HG03108 (cell line): ENCODE measurements around the gene PTK6.

Experiments
- ATAC-seq: cut with Tn5 transposase; IDR thresholded peaks from one replicate; pipeline ENCODE4 v1.9.1; 2021; ENCODE audit warnings: moderate library complexity; ENCODE audit not compliant: unreplicated experiment

Gene PTK6

DNA sequence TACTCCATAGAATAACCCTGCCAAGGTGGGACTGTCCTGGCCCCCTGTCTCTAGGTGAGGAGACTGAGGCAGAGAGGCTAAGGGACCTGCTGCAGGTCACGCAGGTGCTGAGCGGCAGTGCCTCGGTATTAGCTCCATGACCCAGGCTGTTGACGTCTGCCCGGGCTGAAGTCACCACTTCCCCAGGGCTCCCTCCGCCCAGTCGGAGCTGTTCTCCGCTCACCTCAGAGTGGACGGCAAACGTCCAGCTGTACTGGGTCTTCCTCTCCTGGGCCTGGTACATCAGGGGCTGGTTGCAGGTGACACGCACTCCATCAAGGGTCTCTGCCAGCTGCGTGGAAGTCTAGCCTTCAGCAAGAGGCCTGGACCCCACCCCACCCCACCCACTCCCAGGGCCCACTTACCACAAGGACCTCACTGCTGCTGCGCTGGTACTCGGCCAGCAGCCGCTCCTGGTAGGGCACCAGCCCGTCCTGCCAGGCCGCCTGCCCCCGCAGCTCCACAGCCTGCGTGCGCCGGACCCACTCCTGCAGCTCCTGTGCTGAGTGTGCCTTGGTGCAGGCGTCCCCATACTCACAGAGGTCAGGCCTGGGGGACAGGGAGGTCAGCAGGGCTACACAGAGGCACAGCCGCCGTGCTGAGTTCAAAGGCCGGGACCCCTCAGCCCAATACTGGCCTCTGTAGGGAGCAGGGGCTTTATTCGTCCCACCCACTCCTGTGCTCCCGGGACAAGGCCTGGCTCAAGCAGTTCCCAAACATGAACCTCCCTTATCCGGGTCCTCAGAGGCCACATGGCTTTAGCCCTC, 33.3 kb upstream of the PTK6 start:
- no peak for ATAC-seq

DNA sequence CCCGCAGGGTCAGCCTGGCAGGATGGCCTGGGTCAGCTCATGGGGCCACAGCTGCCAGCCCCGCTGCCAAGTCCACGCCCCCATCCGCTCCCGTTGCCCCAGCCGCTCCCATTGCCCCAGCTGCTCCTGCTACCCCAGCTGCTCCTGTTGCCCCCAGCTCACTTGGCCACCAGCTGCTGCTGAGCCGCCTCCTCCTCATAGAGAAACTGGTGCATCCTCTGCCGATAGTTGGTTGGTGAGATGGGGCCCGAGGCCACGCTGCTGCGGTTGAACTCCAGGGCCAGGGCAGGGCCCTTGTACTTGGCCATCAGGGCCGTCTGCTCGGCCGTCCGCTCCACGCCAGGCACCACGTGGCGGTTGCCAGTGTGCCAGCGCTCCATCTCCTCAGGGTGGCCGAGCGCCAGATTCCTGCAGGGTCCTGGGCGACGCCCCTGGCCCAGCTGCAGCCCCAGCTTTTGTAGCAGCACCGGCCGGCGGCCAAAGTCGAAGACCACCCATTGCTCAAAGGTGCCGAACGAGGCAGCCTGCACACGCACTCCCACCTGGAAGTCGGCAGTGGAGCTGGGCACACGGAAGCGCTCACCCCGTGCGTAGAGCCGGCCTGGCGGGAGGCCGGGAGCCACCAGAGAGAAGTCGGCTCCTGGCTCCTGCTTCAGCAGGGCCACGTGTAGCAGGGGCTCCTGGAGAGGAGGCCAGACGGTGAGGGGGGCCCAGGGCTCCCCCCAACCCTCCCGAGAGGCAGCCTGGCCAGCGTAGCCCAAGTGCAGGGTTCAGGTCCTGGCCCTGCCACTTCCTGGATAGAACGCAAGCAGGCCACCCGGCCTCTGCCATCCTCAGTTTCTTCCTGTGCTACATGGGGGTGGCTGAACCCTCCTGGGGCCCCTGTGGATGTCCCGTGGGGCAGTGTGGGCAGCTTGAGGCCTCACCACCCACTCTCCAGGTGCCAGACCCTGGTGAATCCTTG, 32.1 kb upstream of the PTK6 start:
- no peak for ATAC-seq

DNA sequence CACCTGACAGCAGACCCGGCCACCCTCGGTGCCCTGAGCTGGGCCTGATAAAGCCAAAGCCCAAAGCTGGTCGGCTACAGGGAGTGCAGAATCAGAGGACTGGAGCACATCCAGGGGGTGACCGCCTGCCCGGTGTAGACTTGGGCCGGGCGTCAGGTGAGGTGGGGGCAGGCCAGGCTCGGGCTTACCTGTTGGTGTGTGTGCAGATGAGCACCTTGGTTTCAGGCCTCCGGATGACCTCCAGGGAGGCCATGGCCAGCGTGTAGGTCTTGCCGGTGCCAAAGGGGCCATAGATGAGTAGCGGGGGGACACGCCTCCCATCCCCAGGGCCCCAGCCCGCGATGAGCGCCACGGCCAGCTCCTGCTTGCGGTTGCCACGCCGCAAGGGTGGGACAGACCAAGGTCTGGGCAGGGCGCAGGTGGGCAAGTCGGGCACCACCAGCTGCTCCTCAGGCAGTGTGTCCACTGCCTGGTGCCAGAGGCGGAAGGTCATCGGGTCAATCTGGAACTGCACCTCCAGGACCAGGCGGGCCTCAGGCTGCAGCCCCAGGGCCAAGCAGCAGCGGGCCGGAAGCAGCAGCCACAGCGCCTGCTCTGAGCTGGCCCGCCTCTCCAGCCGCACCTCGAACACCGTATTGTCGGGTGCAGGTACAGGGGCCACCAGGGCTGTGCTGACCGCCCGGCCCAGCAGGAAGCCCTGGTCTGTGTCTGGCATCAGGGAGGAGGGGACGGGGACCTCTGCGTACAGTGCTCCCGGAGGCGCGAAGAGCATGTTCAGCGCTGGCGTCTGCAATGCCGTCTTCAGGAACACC, 31.2 kb upstream of the PTK6 start:
- ATAC-seq, result no peak

DNA sequence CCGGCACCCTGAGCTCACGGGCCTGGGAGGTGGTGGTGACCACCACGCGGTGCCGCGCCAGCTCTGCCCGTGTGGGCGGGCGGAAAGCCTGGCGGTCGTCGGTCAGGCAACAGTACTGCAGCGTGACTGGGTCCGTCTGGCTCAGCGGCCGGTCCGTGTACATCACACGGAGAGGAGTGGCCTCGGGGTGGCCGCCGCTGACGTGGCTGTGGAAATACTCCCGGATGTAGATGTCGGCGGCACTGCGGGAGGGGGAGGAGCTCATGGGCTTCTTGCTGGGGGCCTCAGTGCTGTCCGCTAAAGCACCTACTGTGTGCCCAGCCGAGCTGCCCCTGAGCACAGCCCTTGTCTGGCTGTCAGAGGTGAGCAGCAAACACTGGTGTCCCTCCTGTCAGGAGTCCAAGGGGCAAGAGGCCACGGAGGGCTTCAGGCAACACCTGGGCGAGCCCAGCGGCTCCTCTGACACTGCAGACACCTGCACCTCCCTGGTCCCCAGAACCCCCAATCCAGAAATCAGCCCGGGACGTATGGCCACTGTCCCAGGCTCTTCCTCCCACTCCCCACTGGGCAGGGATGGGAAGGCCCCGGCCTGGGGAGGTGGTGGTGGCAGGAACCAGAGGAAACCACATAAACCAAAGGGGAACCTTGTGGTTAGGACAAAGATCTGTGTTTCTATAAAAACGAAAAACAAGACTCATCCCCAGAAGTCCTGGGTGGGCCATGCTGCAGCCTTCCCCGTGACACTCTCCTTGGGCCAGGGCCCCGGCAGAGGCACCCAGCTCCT, 30.4 kb upstream of the PTK6 start:
- ATAC-seq, result peak; percentile 59

DNA sequence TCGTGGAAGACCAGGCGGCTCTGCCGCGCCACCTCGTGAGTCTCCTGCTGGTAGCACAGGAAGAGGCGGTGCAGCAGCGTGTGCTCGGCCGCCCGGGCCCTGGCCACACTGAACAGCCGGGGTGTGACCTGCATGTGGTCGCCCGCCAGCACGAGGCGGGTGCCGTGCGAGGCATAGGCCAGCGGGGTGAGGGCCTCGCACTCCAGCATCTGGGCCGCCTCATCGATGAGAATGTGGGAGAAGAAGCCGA, 29.9 kb upstream of the PTK6 start:
- no peak for ATAC-seq

DNA sequence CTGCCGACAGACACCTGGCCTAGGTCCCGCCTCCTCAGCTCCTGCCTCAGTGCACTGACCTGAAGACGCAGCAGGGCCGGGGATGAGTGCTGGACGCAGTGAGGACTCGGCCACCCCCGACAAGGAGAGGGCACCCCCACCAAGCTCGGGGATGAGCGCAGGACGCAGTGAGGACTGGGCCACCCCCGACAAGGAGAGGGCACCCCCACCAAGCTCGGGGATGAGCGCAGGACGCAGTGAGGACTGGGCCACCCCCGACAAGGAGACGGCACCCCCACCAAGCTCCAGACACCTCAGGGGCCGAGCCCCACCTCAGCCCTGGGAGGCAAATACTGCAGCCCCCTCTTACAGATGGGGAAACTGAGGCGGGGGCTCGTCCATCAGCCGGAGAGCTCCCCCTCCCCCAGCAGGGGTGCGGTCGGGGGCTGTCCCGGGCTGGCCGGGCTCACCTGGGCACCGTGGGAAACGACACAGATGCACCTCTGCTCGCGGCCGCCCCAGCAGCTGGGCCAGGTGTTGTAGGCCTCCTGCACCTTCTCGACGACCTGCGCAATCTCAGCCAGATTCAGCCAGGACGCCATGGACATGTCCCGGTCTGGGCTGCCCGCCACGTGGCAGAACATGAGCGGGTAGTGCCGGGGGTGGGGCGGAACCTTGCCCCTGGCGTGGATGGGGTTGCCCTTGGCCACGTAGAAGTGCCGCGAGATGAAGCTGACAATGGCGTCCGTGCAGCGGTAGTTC, 29.4 kb upstream of the PTK6 start:
- no peak for ATAC-seq

DNA sequence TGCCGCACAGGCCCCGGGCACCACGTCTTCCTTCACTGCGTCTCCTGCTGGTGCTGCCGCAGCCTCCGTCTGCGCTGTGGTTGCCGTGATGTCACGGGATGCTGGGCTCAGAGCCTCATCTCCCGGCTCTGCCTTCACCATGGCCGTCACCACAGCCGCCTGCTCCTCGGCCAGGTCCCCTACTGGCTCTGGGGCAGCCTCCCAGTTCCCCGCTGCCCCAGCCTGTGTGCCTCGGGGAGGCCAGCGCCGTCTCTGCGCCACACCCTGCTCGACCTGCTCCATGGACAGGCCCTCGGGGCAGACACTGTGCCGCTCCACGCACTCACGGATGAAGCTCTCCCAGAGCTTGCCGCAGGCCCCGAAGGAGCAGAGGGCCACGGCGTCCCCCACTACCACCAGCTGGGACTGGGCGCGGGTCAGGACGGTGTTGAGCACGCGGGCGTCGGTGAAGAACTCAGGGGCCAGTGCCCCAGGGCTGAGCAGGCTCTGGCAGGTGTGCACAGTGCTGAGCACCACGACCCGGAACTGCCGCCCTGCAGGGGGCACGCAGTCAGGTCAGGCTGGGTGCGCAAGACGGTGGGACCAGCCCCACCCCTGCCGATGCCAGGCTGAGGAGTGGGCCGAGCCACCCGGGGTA, 28.6 kb upstream of the PTK6 start:
- ATAC-seq, result no peak

DNA sequence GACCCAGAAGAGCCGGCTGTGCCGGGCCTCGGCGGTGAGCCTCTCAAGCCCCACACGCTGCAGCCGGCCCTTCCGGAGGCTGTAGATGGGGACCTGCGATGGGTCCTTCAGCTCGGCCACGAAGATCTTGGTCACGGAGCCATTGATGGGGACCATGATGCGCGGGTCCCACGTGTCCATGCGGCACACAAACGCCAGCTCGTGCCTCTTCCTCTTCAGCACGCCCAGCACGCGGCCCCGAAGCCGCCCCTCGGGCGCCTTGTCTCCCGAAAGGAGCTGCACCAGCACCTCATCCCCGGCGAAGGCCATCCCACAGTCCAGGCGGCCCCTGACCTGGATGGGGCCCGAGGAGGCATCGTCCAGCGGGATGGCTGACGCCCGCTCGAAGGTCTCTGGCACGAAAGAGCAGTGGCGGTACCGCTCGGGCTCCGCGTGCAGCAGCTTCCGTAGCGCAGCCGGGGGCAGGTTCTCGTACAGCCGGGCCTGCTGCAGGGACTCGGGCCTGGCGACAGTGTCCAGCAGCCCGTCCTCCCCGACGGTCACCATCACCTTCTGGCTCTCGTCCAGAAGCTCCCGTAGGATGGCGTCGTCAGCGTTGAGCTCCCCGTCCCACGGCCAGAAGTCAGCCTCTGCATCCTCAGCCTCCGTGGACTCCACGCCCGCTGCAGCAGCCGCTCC, 28.0 kb upstream of the PTK6 start:
- no peak for ATAC-seq

DNA sequence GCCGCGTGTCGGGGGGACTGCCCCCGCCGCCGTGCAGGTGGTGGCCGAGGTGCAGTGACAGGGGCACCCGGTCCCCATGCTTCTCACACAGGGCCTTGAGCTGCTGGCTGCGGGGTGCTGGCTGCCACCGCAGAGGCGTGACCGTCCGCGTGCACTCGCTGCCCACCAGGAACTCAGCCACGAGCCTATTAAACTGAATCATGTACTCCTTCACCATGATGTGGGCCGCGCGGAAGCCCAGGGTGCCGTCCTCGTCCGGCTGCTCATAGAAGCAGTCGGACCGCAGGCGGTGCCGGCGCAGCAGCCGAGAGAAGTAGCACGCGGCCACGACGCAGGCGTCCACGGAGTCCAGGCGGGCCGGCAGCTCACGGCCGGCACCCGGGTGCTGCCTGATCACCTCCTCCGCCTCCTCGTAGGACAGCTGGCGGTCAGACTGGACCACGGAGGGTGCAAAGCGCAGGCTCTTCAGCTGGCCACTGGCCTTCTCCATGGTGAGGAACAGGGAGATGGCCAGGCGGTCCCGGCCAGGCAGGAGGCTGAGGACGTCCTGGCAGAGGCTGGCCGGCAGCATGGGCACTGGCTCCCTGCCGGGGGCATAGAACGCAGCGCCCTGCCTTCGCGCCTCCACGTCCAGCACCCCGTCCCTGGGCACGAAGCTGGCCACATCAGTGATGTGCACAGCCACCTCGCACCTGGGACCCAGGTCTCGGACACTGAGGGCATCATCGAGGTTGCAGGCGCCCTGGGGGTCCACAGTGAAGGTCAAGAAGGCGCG, 27.0 kb upstream of the PTK6 start:
- no peak for ATAC-seq

DNA sequence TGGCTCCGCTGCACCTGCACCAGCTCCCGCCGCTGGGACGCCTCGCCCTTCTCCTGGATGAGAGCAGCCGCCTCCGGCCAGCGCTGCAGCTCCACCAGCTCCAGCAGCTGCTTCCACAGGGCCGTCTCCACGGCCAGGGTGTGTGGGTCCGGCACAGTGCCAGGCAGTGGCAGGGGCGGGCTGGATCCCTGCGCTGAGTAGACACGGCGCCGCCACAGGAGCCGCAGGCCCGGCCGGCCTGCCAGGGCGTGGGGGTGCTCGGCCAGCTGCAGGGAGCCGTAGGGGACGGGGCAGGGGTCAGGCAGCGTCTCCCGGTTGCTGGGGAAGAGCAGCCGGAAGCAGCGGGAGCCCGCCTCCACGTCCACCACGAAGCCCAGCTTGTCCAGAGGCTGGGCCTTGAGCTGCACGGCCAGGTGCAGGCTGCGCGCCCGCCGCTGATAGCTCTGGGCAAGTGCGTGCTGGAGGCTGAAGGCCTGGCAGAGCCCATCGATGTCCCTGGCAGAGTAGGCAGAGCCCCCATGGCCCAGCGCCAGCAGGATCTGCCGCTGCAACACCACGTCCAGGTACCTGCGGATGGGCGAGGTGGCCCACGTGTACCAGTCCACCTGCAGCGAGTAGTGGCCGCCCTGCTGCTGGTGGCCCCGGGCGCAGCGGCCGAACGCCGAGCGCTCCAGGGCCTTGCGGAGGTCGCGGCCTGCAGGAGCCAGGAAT, 26.2 kb upstream of the PTK6 start:
- no peak for ATAC-seq

DNA sequence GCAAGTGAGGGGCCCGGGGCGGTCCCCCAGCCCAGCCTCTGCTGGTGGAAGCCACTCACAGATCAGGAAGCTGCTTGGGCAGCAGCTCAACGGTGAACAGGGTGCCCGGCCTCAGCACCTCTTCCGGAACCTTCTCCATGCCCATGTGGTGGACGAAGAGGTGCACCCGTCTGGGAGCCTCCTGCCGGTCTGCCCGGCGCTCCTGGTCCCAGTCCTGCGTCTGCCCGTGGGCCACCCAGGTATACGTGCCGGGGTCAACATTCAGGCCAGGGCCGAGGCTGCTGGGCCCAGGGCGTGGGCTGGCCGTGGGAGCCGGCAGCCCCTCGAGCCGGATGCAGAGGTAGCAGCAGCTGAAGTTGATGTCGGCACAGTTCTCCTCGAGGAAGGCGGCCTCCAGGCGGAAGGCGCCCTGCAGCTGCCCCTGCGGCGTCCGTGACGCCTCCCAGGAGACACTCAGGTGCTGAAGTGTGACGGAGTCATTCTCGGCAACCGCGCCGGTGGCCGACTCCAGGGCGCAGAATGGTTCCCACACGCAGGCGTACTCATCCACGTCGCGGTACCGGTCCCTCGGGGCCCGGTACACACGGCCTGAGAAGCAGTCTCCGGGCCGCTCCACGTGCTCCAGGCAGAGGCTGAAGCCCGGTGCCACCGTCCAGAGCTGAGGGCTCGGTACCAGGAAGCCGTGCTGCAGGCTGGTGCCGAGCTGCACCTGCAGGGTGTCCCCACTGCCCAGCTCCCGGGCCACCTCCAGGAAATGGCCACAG, 25.5 kb upstream of the PTK6 start:
- ATAC-seq, result no peak

DNA sequence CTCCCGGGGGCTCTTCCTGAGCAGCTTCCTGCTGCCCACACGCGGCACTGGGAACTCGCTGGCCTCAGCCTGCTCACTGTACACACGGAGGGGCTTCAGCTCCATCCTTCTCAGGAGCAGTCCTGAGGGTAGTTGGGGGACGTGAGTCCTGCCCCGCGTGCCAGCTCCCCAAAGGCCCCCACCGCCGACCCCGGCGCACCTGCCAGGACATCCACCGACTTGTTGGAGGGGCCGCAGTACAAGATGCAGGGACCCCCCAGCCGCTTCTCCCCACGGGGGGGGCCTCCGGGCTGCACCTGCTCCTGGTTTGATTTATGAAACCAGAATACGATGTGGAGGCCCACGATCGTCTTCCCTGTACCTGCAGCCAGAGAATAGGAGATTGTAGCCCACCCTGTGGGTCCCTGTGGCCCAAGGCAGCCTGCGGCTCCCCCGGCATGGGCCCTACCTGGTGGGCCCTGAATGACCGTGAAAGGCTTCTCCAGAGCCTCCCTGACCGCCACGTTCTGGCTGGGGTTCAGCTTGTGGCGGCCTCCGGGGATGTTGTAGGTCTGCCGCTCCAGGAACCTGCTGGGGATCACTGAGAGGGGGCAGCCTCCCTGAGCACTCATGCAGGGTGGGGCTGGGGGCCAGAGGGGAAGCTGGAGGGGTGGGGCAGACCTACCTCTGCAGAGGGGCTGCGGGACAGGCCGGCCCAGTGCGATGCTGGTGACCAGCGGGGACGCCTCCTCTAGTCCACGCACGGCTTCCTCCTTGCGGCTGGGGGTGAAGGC, 24.6 kb upstream of the PTK6 start:
- ATAC-seq, result no peak

DNA sequence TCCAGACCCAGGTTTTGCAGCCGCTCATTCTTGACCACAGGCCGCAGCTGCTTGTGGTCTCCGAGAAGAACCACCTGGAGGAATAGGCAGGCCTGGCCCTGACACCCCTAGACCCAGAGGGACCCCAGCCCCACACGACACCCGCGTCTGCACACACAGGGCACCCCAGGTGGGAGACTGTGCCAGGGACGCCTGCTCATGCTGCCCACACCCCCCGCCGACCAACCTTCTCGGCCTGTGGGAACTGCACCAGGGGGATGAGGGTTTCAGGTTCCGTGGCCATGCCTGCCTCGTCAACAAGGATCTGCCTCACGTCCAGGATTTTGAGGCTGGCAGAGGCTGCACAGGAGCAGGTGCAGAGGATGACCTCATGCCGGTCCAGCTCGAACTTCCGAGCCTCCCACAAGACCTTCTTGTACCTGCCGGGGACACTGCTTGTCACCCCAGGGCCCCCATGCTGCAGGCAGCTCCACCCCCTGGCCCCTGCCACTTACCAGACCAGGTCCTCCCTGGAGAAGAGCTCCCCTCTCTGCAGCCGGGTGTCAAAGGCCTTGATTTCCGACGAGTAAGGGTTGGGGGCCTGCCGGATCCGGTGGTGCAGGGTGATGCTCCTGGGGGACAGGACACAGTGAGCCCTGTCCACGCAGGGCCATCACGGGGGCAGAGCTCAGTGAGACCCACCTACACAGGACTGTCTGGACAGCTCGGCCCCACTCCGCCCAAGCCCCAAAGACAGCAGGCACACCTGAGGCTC, 23.9 kb upstream of the PTK6 start:
- ATAC-seq, result no peak

DNA sequence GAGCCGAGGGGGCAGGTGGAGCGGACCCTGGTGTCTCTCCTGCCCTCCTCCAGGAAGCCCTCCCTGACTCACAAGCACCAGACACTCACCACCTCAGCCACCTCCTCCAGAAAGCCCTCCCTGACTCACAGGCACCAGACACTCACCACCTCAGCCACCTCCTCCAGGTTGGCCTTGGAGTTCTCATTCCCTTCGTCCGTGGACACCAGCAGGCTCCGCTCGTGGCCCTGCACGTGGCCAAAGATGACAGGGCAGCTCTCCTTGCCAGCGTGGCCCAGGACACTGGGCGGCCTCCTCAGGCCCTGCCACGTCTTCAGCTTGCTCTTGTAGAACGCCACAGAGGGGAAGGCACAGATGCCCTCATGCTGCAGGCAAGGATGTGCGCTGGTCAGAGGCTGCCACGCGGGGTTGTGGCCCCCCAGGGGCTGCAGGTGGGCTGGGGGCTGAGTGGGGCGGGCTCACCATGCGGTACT, 23.2 kb upstream of the PTK6 start:
- ATAC-seq, result no peak
